Loucy (cell line): ENCODE results near the gene C11orf68.

Experiments
- H2AFZ ChIP-seq: fragments of 200-600 bp; sonication (generic); 2 replicates; pipeline ENCODE4 v1.6.0; 2016; ENCODE audit warnings: antibody characterized with exemption, mild to moderate bottlenecking, low read length, moderate library complexity
- H3F3A ChIP-seq: fragments of 200-600 bp; 2 replicates; pipeline ENCODE4 v1.6.0; 2016; ENCODE audit warnings: antibody characterized with exemption, low read depth, mild to moderate bottlenecking
- H3K27me3 ChIP-seq: fragments of 200-600 bp; sonication (generic); 2 replicates; pipeline ENCODE4 v1.6.1; 2014; ENCODE audit warnings: low read length, mild to moderate bottlenecking; ENCODE audit not compliant: insufficient read depth, poor library complexity, severe bottlenecking
- H3K36me3 ChIP-seq: fragments of 200-600 bp; sonication (generic); 2 replicates; pipeline ENCODE4 v1.6.1; 2016; ENCODE audit warnings: low read length; ENCODE audit not compliant: insufficient read depth
- H3K4me1 ChIP-seq: fragments of 200-600 bp; sonication (generic); 2 replicates; pipeline ENCODE4 v1.5.1; 2014; ENCODE audit warnings: low read length, mild to moderate bottlenecking; ENCODE audit not compliant: insufficient read depth, poor library complexity, severe bottlenecking
- H3K4me2 ChIP-seq: fragments of 200-600 bp; sonication (generic); 2 replicates; pipeline ENCODE4 v1.6.0; 2014; ENCODE audit warnings: antibody characterized with exemption, low read length, low read depth, mild to moderate bottlenecking; ENCODE audit not compliant: poor library complexity, severe bottlenecking
- H3K4me3 ChIP-seq: fragments of 200-600 bp; sonication (generic); 2 replicates; pipeline ENCODE4 v1.5.1; 2014; ENCODE audit warnings: low read length, mild to moderate bottlenecking, mixed read lengths; ENCODE audit not compliant: poor library complexity, severe bottlenecking
- H3K79me2 ChIP-seq: fragments of 200-600 bp; sonication (generic); 2 replicates; pipeline ENCODE4 v1.6.1; 2014; ENCODE audit warnings: low read length; ENCODE audit not compliant: insufficient read depth
- H3K9ac ChIP-seq: fragments of 200-600 bp; sonication (generic); 2 replicates; pipeline ENCODE4 v1.6.0; 2014; ENCODE audit warnings: mild to moderate bottlenecking, low read depth, low read length, moderate library complexity; ENCODE audit not compliant: poor library complexity, severe bottlenecking
- H3K9me2 ChIP-seq: fragments of 200-600 bp; sonication (generic); replicated peaks from 2 replicates; pipeline ENCODE4 v1.6.1; 2016; ENCODE audit warnings: low read depth, low read length, mixed read lengths
- H3K9me3 ChIP-seq: fragments of 200-600 bp; sonication (generic); 2 replicates; pipeline ENCODE4 v1.6.1; 2014; ENCODE audit warnings: mild to moderate bottlenecking, antibody characterized with exemption, low read length, low read depth; ENCODE audit not compliant: insufficient read depth
- H4K20me1 ChIP-seq: fragments of 200-600 bp; sonication (generic); 2 replicates; pipeline ENCODE4 v1.6.0; 2014; ENCODE audit warnings: antibody characterized with exemption, low read length, mild to moderate bottlenecking; ENCODE audit not compliant: insufficient read depth, poor library complexity, severe bottlenecking
- CTCF ChIP-seq: fragments of 200-600 bp; sonication (generic); conservative IDR thresholded peaks from 2 replicates; pipeline ENCODE4 v1.5.1; 2014; ENCODE audit warnings: mild to moderate bottlenecking, antibody characterized with exemption, low read length
- EZH2phosphoT487 ChIP-seq: fragments of 200-600 bp; IDR thresholded peaks from 2 replicates; pipeline ENCODE4 v1.6.1; 2018; ENCODE audit warnings: antibody characterized with exemption, mild to moderate bottlenecking, moderate library complexity, borderline replicate concordance

The C11orf68 gene

GRCh38 chr11:65868907-65869306 is 50.0 kb downstream of the C11orf68 start:
- Histone ChIP-seq H2AFZ (no peak overlapping the region), H3K36me3 (peaks cover 17% of the 10 kb centered on the region; the same call in 1 of the 2 replicates), H3K27me3 (no peaks in the 10 kb centered on the region), H3K4me3 (no peak overlapping the region), H4K20me1 (peaks cover 4% of the 10 kb centered on the region), H3K4me2 (no peak overlapping the region), H3K79me2 (peaks cover 14% of the 10 kb centered on the region; the same call in 1 of the 2 replicates), H3K9ac (no peak overlapping the region), H3F3A (no peaks in the 10 kb centered on the region), H3K9me3 (no peaks in the 10 kb centered on the region), H3K4me1 (peaks cover 34% of the 10 kb centered on the region), H3K9me2 (no peaks in the 10 kb centered on the region)
- no peak for TF ChIP-seq EZH2phosphoT487
- no peak for TF ChIP-seq CTCF

- Histone ChIP-seq H3K4me3 (no peak overlapping the region), H3K9ac (no peak overlapping the region), H3K9me2 (no peaks in the 10 kb centered on the region), H3K36me3 (peaks cover 24% of the 10 kb centered on the region; the same call in 1 of the 2 replicates), H2AFZ (no peak overlapping the region), H3K79me2 (peaks cover 21% of the 10 kb centered on the region; the same call in 1 of the 2 replicates), H4K20me1 (peaks cover 4% of the 10 kb centered on the region), H3K4me2 (no peak overlapping the region), H3K27me3 (no peaks in the 10 kb centered on the region), H3F3A (no peaks in the 10 kb centered on the region), H3K9me3 (no peaks in the 10 kb centered on the region), H3K4me1 (peaks cover 32% of the 10 kb centered on the region)
- TF ChIP-seq EZH2phosphoT487 (no peak), CTCF (no peak)
These were observed 50.7 kb downstream of the C11orf68 start for GRCh38 chr11:65868076-65868667.

GRCh38 chr11:65867284-65868071 is 51.4 kb downstream of the C11orf68 start:
- no peaks in the 10 kb centered on the region for H3K27me3 ChIP-seq
- peaks cover 28% of the 10 kb centered on the region for H3K79me2 ChIP-seq
- no peak overlapping the region for H3K9ac ChIP-seq
- H4K20me1 ChIP-seq, result peaks cover 9% of the 10 kb centered on the region
- no peaks in the 10 kb centered on the region for H3K9me2 ChIP-seq
- H3K4me3 ChIP-seq, result no peak overlapping the region
- H3K4me1 ChIP-seq, result peaks cover 29% of the 10 kb centered on the region
- no peaks in the 10 kb centered on the region for H3F3A ChIP-seq
- peaks cover 25% of the 10 kb centered on the region; the same call in 1 of the 2 replicates for H3K36me3 ChIP-seq
- no peak overlapping the region for H3K4me2 ChIP-seq
- no peak overlapping the region for H2AFZ ChIP-seq
- TF ChIP-seq EZH2phosphoT487, result no peak
- TF ChIP-seq CTCF, result no peak
- H3K9me3 ChIP-seq, result no peaks in the 10 kb centered on the region
